Activated B cell treated with CpG ODN at 0.5 μM for 24 hours (primary cell): ENCODE measurements around the gene KCNJ6. TPM values are rescaled to one million over a fixed set of nuclear protein-coding genes. Genes with fewer than 3 reads are reported as not detected.

Source experiments
- ATAC-seq: fragments of 200-7000 bp; cut with Tn5 transposase; one replicate; pipeline ENCODE4 v1.10.0; 2021; ENCODE audit warnings: low read depth, mild to moderate bottlenecking, moderate library complexity
- CTCF ChIA-PET: fragments of 350-600 bp; sonication (Branson Sonifier 250); formaldehyde crosslinking; loops from one replicate; lab custom pipeline; 2021; ENCODE audit warnings: antibody characterized with exemption; lab: Charles Lee
- POLR2A ChIA-PET: fragments of 350-600 bp; sonication (Branson Sonifier 250); formaldehyde crosslinking; loops from one replicate; lab custom pipeline; 2021; ENCODE audit warnings: antibody characterized with exemption; lab: Charles Lee
- DNase-seq: peaks from one replicate; pipeline ENCODE4 v3.0.0; 2022
- H3K27ac Mint-ChIP-seq: one replicate; pipeline ENCODE4 v1.8.0; 2020; ENCODE audit warnings: mixed read lengths
- H3K27me3 Mint-ChIP-seq: one replicate; pipeline ENCODE4 v1.8.0; 2021; ENCODE audit warnings: mixed read lengths
- H3K36me3 Mint-ChIP-seq: one replicate; pipeline ENCODE4 v1.8.0; 2021; ENCODE audit warnings: low read depth, mixed read lengths
- H3K4me1 Mint-ChIP-seq: one replicate; pipeline ENCODE4 v1.8.0; 2021; ENCODE audit warnings: mixed read lengths
- H3K4me3 Mint-ChIP-seq: one replicate; pipeline ENCODE4 v1.8.0; 2020; ENCODE audit warnings: mild to moderate bottlenecking, mixed read lengths
- H3K9me3 Mint-ChIP-seq: one replicate; pipeline ENCODE4 v1.8.0; 2020; ENCODE audit warnings: mixed read lengths
- intact Hi-C: fragments of 100-400 bp; cut with micrococcal nuclease; formaldehyde crosslinking; loops from one replicate; pipeline ENCODE4 v1.15.1; 2024
- total RNA-seq: library from RNA; stranded (reverse); gene quantifications from 2 replicates; pipeline ENCODE4 v1.2.3, GENCODE V29; 2022
- TF ChIP-seq, protein P1 (sequence below): fragments of 200-600 bp; IDR thresholded peaks from one replicate; pipeline ENCODE4 v1.8.0; 2022; ENCODE audit warnings: antibody characterized with exemption, mild to moderate bottlenecking

Gene KCNJ6
- total RNA-seq, 1 donor from 2014 or later: not detected

DNA sequence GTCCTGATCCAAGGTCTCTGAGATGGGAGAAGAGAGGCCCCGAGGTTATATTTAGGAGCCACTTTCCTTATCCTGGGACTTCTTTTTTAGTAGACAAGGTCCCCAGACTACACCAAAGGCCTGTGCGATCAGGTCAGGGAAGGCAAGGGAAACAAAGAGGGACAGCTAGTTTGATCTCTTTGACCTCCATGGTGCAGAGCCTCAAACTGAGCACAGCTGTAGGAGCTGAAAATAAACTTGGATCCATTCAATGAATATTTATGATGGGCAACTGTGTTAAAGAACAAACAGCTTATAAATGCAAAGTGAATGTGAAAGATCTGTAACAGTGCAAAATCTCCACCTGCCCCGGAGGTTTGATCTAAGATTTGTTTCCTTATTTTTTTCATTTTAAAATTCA, 293.1 kb downstream of the KCNJ6 start:
- Mint-ChIP-seq H3K36me3 (no peaks in the 10 kb centered on the region), H3K9me3 (no peaks in the 10 kb centered on the region), H3K27me3 (peaks cover 24% of the 10 kb centered on the region), H3K27ac (no peak overlapping the region), H3K4me3 (no peak overlapping the region), H3K4me1 (no peaks in the 10 kb centered on the region)
- DNase-seq (no peak), ATAC-seq (no peak)
- intact Hi-C loops: no loop called here
- CTCF ChIA-PET: no interaction called here
- POLR2A ChIA-PET: no interaction called here
- TF ChIP-seq, protein P1, sequence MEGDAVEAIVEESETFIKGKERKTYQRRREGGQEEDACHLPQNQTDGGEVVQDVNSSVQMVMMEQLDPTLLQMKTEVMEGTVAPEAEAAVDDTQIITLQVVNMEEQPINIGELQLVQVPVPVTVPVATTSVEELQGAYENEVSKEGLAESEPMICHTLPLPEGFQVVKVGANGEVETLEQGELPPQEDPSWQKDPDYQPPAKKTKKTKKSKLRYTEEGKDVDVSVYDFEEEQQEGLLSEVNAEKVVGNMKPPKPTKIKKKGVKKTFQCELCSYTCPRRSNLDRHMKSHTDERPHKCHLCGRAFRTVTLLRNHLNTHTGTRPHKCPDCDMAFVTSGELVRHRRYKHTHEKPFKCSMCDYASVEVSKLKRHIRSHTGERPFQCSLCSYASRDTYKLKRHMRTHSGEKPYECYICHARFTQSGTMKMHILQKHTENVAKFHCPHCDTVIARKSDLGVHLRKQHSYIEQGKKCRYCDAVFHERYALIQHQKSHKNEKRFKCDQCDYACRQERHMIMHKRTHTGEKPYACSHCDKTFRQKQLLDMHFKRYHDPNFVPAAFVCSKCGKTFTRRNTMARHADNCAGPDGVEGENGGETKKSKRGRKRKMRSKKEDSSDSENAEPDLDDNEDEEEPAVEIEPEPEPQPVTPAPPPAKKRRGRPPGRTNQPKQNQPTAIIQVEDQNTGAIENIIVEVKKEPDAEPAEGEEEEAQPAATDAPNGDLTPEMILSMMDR: no peak

DNA sequence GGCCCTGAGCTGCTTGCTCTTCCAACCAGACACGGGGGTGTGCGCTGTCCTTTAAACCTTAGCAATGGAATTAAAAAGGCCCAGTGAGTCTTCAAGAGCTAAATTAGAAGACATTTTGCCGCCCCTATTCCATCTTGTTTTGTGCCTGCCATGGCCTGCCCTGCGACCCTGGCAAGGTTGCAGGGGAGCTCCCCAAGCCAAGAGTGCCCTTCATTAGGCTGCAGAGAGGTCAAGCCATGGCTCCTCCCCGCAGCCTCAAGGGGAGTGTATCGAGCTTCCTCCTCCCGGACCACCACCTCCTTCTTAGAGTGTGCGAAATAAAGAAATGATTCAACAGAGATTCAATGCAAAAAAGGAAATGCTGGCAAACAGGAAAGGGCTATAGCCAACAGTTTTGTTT, 293.5 kb downstream of the KCNJ6 start:
- Mint-ChIP-seq H3K27me3 (peaks cover 24% of the 10 kb centered on the region), H3K9me3 (no peaks in the 10 kb centered on the region), H3K36me3 (no peaks in the 10 kb centered on the region), H3K4me3 (no peak overlapping the region), H3K27ac (no peak overlapping the region), H3K4me1 (no peaks in the 10 kb centered on the region)
- intact Hi-C loops: no loop called here
- no peak for DNase-seq
- CTCF ChIA-PET: no interaction called here
- TF ChIP-seq, protein P1: no peak
- POLR2A ChIA-PET: no interaction called here
- no peak for ATAC-seq

DNA sequence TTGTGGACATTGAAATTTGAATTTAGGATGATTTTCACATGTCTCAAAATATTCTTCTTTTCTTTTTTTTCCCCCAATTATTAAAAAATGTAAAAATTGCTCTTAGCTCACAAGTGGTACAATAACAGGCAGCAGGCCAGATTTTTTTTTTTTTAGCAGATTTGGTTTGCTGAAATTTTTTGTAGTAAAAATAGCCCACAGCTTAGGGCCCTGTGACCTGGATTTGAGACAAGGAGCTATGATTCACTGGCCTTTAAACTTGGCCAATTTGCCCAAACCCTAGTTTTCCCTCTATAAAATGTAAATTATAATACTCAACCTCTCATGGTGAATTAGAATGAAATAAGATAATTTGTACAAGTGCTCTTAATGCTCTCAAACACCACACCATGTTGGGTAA, 295.9 kb downstream of the KCNJ6 start:
- ATAC-seq (no peak), DNase-seq (no peak)
- CTCF ChIA-PET: no interaction called here
- POLR2A ChIA-PET: no interaction called here
- no peaks in the 10 kb centered on the region for H3K4me1 Mint-ChIP-seq
- H3K27ac Mint-ChIP-seq: no peak overlapping the region
- TF ChIP-seq, protein P1: no peak
- H3K36me3 Mint-ChIP-seq: no peaks in the 10 kb centered on the region
- intact Hi-C loops: no loop called here
- no peaks in the 10 kb centered on the region for H3K9me3 Mint-ChIP-seq
- H3K27me3 Mint-ChIP-seq: peaks cover 18% of the 10 kb centered on the region
- H3K4me3 Mint-ChIP-seq: no peak overlapping the region

DNA sequence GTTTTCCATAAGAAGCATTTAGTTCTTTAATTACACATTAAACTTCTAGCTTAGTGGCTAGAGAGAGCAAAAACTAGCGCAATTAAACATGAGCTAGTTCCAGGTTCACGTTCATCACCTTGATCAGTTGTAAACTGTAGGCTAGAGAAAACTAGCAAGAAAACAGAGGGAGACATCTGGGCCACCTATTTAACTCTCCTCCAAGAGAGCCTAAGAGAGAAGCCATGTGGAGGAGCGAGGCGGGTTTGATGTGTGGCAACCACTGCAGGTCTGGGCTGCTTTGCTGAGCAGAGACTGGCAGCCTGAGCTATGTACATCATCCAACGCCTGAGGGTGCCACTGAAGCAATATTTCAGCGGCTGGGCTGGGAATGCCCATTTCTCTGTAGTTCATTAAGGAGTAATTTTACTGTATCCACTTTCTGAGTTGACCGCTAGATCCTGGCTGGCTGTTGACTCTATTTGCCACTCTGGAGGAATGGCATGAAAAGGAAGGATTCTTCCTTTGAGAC, 296.7 kb downstream of the KCNJ6 start:
- ATAC-seq (no peak), DNase-seq (no peak)
- CTCF ChIA-PET: no interaction called here
- peaks cover 18% of the 10 kb centered on the region for H3K27me3 Mint-ChIP-seq
- intact Hi-C loops: no loop called here
- TF ChIP-seq, protein P1: no peak
- no peaks in the 10 kb centered on the region for H3K36me3 Mint-ChIP-seq
- no peaks in the 10 kb centered on the region for H3K4me1 Mint-ChIP-seq
- no peak overlapping the region for H3K4me3 Mint-ChIP-seq
- no peaks in the 10 kb centered on the region for H3K9me3 Mint-ChIP-seq
- POLR2A ChIA-PET: no interaction called here
- no peak overlapping the region for H3K27ac Mint-ChIP-seq

DNA sequence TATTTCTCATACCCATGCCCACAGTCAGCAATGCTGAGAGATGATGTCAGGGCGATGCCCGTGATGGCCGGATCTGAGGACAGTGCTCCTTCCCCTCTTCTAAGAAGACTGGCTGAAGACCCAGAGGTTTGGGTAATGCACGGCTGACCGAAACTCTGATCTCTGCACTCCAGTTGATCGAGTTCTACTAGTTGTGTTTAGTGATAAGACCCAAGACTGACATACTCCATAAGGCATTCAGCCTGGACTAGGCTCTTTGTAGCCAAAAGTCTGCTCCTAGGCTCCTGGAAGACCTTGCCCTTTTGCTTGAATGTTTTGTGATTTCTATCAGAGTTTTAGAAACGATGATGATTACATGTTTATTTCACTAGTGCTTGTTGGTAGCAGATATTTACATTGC, 298.2 kb downstream of the KCNJ6 start:
- ChIA-PET CTCF (no interaction called here), POLR2A (no interaction called here)
- Mint-ChIP-seq H3K4me3 (no peak overlapping the region), H3K4me1 (no peaks in the 10 kb centered on the region), H3K36me3 (no peaks in the 10 kb centered on the region), H3K9me3 (no peaks in the 10 kb centered on the region), H3K27ac (no peak overlapping the region), H3K27me3 (peaks cover 18% of the 10 kb centered on the region)
- no peak for DNase-seq
- ATAC-seq: no peak
- intact Hi-C loops: no loop called here
- TF ChIP-seq, protein P1: no peak
